Fibroblast of peridontal ligament (primary cell): ENCODE results near the gene C1QTNF6.

ENCODE experiments used
- DNase-seq: peaks from one replicate; pipeline ENCODE4 v3.0.0-alpha.2; 2010; ENCODE audit errors: extremely low read depth

The C1QTNF6 gene

DNA sequence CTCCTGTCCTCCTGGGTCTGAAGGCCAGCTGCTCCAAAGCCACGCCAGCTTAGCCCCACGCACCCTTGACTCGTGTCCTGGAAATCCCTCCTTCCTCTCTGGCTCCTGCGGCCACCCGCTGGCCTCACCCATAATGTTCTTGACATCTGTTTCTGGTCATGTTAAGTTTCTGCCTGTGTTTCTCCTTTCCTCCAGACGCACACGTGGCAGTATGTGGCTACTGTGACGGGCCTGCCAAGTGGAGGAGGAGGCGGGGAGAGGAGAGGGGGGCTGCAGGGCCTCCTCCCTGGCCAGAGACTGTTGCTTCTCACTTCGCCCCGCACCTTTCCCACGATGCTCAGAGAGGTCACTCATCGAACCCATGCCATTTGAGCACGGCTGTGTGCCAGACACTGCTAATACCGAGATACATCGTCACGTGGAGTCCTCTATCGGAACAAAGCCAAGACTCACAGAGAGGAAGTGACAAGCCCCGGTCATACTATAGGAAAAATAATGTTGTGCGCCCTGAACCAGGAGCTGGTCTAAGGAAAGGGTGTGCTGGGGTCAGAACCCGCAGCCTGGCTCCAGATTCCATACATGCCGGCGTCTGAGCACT lies 11.5 kb downstream of the C1QTNF6 start:
- peak; percentile 88 for DNase-seq

DNA sequence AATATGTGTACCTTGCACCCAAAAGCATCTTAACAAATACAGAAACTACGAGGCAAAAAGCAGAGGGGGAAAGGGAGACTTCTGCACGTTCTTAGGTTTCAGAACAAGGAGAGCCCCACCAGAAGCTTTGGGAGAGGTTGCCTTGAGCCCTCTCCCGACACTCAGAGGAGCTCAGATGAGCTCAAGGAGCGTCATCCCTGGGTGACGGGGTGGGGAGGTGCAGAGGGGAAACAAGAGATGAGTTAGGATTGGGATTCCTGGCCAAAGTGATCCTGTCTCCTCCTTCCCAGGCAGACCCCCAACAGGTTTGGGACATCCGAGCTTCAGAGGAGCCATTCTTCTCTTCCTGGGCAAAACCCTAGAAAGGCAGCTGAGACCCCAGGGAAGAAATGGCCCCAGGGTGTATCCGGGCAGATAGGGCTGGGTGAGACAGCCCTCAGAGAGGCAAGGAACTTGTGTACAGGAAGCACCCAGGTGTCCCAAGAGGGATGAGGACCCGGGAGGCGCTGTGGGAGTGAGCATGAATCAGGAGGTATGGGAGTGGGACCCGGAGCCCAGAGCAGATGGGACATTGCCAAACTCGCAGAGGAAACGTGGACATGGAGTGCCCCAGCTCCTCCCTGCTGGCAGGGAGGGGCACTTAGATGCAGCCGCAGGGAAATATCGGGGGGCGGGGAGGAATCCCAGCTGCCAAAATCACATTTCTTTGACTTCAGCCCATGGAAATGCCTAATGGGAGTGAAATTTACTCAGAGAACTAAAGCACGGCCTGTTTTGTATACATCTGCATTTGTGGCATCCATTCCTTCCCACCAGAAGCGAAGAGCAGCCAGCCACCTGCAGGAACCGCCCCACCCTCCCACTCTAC lies 12.4 kb downstream of the C1QTNF6 start:
- DNase-seq: no peak

DNA sequence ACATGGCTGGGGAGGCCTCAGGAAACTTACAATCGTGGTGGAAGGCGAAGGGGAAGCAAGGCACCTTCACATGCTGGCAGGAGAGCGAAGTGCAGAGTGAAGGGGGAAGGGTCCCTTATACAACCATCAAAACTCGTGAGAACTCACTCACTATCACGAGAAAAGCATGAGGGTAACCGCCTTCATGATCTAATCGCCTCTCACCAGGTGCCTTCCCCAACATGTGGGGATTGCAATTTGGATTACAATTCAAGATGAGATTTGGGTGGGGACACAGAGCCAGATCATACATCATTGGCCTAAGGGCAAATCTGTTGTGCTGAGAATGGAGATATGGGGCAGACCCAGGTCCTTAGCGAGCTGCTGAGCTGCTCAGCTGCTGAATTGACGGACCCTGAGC lies 13.1 kb downstream of the C1QTNF6 start:
- DNase-seq: no peak

DNA sequence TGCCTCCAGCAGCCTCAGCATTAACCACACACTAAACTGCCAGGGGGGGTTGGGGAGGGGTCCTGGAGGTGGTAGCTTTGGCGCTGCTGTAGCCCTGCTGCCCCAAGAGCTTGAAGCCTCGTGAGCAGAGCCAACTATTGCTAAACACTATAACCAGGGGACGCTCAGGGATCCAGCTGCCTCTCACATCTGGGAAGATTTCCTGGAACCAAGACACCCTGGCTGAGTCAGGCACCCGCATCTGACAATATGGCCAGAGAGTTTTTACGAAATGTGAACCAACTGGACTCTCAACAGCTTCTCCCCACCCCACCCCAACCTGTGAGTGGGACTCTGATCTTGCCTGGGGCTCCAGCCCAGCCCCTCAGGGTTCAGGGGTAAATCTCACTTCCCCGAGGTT lies 14.3 kb downstream of the C1QTNF6 start:
- peak; percentile 66 for DNase-seq

DNA sequence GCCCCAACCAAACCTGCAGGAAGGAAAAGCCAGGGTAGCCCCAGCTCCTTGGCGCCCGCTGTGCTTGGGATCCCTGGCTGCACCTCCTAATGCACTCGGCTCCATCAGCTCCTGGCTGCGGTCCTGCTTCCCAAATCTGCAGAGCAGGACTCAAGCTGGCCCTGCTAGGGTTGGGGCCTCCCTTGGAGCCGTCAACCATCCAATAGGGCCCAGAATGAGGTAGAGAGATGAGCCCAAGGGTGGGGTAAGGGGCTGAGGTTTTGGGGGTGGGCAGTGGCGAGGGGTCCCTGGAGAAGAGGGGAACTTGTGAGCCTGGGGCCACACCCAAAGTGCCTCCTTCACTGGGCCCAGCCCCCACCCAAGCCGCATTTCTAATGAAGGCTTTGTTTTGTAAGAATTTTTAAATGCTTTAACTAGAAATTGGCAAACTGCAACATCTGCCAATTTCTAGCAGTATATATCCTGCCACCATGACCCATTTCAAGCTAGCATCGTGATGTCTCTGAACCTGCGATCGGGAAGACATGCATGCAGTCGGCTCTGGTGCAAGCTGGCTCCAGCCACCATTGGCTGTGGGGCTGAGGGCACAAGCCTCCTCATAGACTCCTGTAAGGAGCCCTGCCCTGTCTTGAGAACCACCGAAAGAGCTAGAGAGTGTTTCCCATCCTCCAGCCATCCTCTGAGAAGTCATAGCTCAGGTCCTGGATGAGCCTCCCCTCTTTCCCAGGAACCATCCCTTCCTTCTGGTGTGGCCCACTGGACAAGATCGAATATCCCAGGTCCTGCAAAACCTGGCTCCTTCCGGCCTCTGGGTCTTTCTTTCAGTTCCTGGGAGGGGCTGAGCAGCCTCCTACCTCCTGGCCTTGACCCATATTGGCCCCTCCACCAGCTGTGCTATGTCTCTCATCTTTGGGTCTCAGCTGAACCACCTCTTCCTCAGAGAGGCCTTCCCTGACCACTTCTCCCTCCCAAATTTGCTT lies 15.5 kb downstream of the C1QTNF6 start:
- DNase-seq: no peak

DNA sequence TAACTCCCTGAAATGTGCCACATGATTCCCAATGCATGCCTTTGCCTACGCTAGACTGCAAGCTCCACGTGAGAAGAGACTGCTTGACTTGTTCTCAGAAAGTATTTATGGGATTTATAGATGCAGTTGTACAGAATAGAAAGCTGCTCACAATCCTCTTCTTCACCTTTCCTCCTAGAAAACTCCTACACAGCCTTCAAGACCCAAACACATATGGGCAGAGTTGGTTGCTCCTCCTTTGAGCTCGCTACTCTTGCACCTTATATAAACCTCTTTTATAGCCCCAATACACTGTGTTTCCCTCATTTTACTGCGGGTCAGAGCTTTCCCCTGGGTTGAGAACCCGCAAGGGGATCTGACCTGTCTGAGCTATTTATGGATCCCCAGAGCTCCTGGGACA lies 16.4 kb downstream of the C1QTNF6 start:
- no peak for DNase-seq

DNA sequence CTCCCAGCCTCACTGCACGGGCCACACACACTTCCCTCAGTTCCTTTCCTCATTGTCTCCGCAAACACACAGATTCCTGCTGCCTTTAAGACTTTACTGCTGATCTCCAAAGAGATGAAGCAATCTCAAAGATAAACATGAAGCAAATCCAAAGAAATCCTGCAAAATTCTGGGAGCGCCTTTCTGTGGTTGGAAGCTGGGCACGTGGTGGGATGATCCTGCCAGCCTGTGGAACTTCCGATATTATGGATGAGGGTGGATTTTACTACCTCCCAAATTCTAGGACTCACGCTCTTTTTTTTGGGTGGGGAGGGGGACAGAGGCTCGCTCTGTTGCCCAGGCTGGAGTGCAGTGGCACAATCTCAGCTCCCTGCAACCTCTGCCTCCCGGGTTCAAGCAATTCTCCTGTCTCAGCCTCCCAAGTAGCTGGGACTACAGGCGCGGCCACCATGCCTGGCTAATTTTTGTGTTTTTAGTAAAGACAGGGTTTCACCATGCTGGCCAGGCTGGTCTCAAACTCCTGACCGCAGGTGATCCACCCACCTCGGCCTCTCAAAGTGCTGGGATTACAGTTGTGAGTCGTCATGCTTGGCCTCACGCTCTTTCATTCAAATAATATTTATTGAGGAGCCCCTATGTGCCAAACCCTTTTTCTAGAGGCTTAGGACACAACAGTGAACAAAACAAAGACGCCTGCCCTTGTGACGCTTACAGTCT lies 17.2 kb downstream of the C1QTNF6 start:
- peak; percentile 87 for DNase-seq

DNA sequence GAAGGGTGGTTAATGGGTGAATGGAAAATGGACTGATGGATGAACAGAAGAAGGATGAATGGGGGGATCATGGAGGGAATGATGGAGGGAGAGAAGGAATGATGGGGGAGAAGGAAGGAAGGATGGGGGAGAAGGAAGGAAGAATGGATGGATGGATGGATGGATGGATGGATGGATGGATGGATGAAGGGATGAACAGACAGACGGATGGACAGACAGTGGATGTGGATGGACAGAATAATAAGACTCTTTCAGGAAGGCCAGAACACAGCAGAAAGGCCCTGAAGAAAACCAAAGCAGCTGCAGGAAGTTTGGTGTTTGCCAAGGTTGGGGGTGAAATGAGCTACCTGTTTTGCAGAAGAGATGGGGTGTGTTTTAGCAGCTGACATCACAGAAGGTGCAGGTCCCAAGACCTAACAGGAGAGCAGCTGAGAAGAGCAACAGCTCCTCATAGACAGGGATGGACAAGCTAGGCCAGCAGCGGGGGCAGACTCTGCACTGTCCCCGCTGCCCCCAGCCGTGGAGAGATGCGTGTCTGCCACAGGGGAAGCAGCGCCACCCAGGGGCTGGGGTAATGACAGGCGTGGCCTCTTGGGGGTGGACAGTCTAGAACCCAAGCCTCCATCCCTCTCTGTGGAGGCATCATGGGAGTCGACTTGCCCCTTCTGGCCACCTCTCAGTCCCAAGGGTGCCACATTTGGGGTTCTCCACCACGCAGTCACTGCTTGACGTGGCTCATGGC lies 17.9 kb downstream of the C1QTNF6 start:
- no peak for DNase-seq

DNA sequence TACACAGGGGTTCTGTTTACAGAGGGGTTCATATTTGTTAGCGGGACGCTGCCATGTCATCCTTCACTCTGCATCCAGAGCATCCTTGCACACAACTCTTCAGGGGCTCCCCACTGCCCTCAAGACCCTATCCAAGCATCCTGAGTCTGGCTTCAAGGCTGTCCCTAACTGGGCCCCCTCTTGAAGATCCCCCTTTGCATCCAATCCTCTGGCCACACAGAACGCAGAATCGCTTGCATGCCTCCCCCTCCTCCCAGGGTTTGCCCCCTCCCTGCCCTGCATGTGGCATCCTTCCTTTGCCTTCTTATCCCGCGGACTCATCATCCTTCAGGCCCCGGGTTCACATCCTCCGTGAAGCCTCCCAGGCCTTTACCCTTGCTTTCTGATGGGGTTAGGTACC lies 18.6 kb downstream of the C1QTNF6 start:
- DNase-seq: no peak

DNA sequence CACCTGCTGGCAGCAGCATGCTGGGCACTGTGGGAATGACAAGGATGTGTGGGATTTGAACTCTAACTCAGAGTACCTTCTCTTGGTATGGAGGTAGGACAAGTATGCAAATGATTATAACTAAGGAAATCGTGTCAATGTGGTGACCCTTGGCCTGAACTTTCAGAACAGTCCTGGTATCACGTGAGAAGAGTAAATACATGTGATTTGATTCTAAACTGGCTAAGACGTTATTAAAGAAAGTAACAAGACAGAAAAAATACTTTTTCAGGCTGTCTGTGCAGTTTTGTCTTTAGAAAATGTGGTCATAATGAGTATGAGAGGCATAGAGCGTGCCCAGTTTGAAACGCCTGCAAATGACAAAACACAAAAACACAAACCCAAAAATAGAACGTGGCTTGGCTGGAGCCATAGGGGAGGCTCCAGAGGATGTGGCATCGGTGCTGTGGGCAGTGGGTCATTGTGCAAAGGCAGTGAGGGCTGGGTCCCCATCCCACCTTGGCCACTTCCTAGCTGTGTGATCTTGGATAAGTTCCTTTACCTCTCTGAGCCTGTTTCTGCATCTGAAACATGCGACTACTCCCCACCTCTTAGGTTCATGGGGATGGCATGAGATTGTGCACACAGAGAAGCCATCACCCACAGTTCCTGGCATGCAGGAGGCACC lies 19.9 kb downstream of the C1QTNF6 start:
- no peak for DNase-seq

DNA sequence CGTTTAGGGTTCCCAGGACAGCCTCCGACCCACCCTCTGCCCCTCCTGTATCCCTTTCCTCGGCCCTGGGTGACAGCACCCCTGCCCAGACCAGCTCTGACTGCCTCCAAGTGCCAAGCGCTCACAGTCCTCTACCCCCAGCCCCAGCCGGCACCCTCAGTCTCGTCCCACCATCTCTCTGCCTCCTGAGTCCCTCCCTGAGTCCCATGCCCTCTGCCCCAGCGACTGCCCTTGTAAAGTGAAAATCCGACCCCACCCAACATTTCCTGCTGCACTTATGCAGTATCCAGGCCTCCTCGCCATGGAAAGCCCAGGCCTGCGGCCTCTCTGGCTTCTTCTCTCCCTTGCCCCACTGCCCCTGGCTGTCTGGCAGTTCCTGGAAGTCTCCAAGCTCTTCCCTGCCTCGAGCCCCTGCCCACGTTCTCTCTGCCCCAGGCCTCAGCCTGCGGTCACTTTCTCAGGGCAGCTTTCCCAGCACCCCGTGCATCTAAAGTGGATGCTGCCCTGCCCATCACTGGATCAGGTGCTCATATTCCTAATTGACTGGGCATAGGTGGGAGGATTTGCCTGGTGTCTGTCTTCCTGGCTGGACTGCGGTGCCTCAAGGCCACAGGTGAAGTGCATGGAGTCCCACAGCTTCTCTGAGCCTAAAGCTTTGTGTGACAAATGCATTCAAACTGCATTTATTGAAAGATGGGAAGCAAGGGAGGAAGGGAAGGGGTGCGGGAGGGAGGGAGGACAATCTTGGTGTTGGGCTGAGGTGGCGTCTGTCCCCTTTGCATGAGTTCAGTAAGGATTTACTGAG lies 20.7 kb downstream of the C1QTNF6 start:
- DNase-seq: no peak

DNA sequence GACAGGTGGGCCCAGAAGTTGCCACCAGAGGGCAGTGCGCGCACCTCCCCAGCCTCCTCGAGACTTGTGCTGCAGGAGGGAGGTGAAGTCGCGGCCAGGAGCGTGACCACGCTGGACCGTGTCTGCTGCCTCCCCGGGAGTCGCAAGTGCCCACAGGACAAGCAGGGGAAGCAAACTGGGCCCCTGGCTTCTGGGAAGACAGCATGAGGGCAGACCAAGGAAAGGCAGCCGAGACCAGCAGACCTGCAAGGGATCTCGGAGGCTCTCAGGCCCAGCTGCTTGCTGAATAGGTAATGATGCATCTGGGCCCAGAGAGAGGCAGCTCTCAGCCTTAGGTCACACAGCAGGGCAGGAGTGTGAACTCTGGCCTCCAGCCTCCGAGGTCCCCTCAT lies 21.4 kb downstream of the C1QTNF6 start:
- peak; percentile 71 for DNase-seq

DNA sequence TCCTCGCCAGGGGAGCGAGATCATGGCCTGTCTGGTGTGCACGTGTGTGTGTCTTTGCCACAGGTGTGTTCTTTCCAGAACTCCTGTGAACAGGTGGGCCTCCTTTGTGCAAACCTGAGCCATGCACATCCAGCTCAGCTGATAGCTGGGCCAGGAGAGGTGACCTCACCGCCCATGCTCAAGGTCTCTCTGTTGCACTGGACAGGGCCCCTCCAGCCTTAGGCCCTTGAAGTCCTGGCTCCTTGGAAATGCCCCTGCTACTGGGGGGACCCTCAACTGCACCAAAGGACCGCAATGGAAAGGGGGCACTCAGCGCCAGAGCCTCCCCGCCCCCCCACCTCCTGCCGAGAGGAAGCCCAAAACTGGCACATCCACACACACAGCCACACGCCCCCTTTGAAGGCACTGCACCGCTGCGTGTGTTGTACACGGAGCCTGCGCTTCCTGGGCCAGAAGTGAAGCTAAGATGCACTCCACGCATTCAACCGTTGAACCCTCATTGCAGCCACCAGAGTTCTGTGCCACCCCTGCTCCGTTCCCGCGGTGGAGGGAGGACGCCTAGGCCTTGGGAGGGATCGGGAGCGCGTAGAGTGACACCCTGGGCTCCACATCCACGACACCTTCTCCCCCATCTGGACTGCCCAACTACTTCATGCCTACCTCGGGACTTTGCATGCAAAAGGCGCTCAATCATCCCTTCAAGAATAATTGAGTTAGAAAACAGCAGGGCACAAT lies 21.9 kb downstream of the C1QTNF6 start:
- no peak for DNase-seq

DNA sequence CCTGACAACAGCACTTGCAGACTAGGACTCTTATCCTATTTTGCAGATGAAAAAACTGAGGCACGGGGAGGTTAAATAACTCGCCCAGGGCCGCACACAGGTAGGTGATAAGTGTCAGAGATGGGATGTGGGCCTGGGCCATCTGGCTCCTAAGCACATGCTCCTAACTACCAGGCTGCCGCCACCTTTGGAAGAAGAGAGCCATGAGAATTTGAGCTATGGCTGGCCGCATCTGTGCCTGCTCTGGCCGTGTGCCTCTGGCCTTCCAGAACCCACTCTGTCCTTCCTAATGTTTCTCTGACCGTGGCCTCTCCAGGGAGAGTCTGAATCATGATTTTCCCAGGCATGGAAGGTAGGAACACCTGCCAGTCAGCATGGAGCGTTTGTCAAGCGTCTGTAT lies 23.0 kb downstream of the C1QTNF6 start:
- no peak for DNase-seq

DNA sequence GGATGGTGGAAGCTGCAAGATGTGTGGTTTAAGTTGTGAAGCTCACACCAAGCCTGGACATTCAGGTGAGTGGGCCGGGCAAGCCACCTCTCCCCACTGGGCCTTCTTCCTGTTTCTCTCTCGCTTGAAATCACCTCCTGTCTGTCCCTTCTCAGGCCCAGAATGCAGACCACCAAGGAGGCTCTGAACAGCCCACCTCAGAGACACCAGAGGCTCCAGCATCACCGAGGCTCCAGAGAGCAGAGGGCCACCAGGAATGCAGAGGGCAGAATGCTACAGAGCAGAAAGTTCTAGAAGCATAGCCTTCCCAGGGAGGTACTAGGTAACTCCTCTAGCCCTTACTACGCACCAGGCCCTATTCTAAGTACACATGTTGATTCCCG lies 23.6 kb downstream of the C1QTNF6 start:
- no peak for DNase-seq

DNA sequence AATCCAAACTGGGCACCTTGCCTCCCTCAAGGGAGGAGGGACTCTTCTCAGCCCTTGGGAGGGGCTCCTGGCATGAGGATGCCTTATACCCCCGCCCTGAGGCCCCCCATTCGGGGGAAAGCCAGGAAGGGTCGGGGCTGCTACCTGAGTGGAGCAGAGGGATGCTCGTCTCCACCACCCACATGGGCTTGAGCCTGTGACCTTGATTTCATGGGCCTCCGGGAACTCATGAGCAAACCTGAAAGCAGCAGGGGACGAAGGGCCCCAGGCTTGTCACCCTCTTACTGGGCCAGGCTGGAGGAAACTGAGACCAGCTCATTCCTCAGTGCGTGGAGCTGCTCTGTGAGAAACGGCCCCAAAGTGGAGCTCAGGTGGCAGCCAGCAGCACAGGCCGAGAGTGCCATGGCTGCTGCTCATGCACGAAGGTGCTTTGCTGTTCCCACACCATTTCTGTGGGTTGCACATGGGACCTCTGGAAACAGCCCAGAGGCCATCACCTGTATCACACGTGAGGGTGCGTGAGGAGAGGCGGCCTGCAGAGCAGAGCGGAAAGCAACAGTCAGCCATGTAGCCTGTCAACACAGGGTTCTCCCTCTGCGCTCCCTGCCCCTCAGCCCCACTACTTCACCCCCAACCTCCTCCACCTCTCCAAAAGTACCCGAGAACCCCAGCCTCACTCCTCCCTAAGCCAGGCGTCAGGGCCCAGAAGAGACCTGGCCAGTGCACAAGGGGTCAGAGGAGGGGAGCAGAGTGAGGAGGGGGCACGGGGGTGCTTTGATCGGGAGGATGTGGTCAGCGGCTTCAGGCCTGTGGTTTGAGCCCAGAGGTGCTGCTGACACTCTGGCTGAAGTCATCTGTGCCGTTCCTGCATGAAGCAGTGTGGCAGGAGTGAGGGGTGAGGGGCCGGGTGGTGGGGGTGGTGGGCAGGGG lies 24.2 kb downstream of the C1QTNF6 start:
- no peak for DNase-seq

DNA sequence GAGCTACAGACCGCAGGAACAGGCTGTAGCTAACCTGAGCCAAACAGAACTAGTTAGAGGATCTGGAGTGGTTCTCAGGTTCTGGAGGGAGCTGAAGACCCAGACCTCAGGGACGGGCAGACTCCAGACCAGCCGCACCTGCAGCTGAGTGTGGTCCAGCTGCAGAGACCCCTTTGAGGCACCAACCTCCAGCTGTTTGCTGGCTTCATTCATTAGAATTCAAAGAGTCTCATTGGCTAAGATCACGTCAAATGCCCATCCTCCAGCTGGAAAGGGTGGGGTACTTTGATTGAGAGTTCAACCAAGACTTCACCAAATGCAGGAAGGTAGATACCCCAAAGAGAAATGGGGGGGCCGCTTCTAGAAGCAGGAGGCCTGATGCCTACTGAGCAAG lies 25.0 kb downstream of the C1QTNF6 start:
- DNase-seq: no peak
